Activated CD4-positive, CD25-positive, alpha-beta regulatory T cell treated with anti-CD3 and anti-CD28 coated beads, Interleukin-2, amount 50 U/mL, for 72 hours (primary cell): ENCODE data around the gene TYK2.
"Not testable (repeated sequence)": the region's sequence is repeated elsewhere in the genome, so short reads cannot be mapped to it uniquely, and the experiment has no call there.

Experiments used
- DNase-seq: peaks from one replicate; pipeline ENCODE4 v3.0.0; 2021

The TYK2 gene

DNA sequence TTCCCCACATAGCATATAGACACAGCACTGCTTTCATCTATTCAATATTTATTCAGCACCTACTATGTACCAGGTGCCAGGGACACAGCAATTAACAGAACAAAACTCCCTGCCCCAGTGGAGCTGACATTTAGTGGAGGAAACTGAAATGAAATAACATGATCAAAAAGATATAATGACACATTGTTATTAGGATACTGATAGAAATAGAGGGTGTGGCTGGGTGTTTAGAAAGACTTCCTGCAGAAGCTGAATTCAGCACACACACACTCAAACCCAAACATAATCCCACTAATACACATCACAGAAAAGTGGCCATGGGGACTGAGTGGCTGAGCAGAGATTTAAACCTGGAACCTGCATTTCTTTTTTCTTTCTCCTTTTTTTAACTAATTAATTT is 26.7 kb upstream of the TYK2 start:
- no peak for DNase-seq

DNA sequence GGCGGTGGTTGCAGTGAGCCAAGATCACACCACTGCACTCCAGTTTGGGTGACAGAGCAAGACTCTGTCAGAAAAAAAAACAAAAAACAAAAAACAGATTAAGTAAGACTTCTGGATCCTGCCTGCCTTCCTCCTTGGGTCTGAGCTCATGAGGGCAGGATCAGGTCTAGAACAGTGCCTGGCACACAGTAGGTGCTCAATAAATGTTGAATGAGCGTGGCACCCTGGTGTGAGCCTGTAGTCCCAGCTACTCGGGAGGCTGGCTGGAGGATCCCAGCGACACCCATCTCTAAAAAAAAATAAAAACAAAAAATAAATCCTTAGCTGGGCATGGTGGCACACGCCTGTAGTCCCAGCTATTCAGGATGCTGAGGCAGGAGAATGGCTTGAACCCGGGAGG is 25.8 kb upstream of the TYK2 start:
- DNase-seq = no peak

DNA sequence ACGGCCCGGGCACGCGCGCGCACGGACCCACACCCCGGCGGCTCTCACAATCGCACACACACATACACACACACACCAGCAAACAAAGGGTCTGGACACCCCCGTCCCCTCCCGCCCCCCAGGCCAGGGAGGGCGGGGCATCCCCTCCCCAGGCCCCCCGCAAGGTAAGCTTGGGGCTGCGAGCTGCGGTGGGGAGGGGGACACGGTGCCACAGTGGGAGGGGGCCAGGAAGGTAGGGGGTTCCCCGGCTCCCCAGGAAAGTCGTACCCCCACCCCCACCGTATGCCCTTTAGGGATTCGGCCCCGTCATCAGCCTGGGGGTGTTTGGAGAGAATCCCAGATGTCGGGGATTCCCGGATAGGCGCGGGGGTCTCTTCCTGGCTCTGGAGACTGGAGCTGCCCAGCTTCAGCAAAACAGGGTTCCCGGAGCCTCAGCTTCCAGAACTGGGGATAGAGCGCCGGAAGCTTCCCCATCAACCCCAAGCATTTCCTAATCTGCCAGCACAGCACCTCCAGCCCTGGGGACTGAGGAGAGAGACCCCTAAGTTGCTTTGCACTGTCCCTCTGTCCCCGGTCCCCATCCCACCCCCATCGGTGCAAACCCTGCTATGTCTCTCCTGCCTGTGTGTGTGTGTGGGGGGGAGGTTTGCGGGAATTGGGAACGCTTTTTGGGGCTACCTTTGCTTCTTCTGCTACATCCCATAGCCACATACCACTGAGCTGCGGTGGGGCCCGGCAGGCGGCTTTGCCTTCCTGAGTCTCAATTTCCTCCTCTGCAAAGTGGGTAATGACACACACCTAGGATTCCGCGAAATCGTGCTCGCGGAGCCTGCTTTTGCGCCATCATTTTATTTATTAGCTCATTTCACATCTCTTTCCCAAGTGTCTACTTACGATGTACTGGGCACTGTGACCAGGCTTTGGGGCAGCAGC is 24.8 kb upstream of the TYK2 start:
- DNase-seq = no peak

DNA sequence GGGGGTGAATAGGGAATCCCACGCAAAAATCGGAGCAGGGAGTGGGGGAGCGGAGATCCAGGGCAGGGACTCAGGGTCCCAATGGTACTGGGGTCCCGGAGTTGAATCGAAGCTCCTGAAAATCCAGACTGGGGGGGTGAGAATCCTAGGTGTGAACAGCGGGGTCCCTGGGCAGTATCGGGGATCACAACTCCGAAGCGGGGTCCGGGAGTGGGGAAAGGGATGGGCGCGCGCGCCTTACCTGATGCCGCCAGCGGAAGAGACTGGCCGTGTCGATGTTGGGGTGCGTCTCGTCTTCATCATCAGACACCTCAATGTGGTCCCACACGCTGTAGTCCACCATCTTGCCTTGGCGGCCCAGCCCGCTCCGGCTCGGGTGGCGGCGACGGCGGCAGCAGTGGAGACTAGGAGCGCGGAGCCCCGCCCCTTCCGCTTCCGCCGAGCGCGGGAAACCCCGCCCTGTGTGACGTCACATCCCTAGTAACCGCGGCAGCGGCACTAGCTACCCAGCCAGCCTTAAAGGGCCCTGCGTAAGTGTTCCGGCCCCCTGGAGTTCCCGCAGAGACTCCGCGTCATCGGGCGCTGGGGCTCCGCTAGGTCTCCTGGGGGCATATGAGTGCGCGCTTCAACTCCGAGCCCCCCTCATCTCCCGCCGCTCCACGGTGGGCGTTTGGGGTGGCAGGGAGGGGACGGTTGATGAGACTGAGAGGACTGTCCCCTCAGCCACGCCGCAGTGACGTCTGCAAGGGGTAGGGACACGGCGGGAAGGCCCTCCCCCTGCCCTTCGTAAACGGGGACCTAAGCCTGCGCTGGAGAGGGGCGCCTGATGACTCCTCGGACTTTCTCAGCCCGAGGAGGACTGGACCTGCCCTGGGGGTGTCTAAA is 23.0 kb upstream of the TYK2 start, which contains the start of gene CDC37:
Gene CDC37 (minus strand): TSS at position 406 of the 885 bp plus-strand sequence. CDS start 63 bp downstream, at position 343.
- peak; percentile 99 for DNase-seq

DNA sequence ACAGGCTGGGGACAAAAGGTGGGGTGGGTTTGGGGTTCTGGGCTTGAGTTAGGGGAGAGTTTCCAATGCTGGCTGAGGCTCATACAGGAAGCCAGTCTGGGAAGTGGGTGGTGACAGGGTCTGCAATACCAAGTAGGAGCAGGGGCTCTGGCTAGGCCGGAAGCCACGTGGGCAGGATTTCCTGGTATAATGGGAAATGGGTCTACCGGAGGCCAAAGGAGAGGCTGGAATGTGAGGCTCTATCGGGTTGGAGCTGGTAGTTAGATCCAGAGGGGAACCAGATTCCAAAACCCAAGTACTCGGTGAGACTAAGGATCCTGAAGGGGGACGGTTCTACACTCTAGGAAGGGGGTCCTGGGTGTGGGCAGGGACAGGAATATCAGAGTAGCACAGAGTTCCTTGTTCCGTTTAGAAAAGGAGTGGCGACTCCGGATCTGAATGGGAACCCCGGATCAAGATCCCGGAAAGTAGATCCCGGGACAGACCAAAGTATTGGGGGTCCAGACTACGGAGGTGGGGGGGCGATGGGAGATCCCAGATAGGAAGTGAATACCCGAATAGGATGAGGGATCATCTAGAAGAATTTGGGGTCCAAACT is 22.2 kb upstream of the TYK2 start:
- DNase-seq = no peak

DNA sequence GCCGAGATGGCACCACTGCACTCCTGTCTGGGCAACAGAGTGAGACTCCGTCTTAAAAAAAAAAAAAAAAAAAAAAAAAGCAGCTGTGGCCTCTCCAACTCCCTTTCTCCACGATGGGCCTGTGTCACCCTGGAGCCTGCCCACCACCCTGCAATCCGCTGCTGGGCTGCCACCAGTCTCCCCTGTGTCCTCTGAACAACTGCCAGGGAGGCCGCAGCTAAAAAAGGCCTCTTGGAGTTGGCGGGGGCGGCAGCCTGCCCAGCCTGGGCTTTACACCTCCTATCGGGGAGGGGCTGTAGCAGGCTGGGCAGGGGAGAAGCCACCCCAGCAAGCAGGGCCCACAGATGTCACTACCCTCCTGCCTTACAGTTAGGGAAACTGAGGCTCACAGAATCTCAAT is 19.5 kb upstream of the TYK2 start:
- DNase-seq = no peak

DNA sequence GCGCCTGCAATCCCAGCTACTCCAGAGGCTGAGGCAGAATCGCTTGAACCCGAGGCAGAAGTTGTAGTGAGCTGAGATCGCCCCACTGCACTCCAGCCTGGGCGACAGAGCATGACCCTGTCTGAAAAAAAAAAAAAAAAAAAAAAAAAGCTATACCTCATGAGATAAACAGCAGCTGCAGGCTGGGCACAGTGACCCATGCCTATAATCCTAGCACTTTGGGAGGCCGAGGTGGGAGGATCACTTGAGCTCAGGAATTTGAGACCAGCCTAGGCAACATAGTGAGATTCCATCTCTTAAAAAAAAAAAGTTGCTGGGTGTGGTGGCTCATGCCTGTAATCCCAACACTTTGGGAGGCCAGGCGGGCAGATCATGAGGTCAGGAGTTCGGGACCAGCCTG is 19.0 kb upstream of the TYK2 start:
- DNase-seq = not testable (repeated sequence)

DNA sequence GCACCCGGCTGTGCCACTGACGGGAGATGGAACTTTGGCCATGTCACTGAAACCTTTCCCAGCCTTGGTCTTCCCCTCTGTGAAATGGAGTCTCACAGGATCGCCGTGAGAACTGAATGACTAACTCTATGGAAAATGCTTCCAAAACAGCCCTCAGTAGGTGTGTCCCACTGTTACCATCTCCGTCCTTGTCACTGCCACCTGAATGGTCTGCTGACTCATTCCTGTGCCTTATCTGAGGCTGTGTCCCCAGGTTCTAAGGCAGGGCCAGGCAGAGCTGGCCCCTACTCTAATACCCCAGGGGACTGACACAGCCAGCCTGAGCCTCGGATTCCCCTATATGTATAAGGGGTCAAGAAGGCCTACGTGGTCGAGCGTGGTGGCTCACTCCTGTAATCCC is 18.4 kb upstream of the TYK2 start:
- no peak for DNase-seq

DNA sequence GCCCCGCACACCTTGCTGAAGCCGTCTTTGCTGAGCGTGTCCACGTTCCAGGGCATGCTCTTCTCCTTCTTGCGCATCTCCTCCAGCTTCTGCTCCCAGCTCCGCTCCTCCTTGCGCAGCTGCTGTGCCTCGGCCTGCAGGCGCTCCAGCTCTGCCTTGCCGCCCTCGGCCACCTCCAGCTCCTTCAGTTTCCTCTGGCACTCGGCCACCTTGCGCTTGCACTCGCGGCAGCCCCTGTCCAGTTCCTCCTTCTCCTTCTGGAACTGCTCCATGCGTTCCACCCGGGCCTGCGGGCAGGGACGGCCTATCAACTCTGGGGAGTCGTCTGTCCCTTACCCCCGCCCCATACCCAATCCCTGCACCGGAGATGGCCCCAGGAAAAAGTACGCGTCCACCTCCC is 15.5 kb upstream of the TYK2 start:
- no peak for DNase-seq

DNA sequence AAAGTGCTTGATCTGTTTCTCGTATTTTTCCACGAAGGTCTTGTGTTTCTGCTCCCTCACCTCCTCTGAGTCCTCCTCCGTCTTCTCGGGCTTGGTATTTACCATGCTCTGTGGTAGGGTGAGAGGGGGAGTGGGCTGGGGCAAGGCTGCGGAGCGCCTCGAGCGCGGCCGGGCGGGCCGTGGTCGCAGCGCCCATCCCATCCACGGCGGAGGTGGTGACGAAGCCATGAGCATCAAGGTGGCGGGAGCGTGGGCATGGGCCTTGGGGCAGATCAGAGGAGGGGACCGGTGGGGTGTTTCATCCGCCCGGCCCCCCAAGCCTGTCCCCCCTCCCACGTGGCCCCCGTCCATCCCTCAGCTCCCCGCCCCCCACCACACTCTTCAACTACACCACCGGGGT is 15.1 kb upstream of the TYK2 start:
- DNase-seq = no peak

DNA sequence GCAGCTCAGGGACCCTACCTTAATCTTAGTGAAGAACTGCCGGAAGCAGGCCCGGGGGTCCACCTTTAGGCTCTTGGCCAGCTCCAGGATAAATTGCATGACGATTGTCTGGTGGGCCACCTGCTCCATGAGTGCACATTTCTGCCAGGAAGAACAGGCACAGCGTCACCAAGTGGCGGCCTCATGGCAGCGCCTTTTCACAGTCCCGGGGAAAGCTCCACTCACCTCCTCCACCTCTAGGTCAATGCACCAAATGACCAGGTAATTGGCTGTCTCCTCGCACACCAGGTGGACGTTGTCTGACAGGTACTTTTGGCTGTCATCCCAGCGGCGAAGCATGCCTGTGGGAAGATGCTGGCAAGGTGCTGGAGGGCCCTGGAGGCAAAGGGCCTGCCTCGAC is 14.6 kb upstream of the TYK2 start:
- DNase-seq = no peak

DNA sequence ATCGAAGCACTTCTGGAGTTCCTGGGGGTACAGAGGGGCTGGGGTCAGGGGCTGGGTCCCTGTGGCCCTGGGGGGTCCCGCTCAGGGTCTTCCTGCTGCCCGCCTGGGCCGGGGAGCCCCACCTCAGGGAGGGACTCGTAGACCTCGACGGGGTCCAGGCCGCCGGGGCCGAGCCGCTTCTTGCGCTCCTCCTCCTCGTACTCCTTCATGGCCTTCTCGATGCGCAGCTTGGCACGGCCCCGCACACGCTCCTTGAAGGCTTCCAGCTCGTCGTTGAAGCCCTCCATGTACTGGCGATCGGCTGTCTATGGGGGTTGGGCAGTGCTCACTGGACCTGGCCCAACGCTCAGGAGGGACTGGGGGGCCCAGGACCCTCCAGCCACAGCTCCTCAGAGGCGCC is 12.8 kb upstream of the TYK2 start:
- no peak for DNase-seq

DNA sequence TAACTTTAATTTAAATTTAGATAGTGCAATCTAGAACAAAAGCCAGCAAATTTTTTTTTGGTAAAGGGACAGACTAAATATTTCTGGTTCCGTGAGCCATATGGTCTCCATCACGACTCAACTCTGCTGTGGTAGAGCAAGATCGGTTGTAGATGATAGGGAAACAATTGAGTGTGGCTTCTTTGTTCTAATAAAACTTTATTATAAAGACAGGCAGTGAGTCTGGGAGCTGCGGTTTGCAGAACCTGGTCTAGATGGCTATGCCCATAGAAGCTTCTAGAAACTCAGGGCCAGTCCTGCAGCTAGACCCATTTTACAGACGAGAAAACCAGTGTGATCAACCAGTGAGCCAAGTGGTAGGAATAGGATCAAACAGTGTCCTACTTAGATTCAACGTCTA is 11.7 kb upstream of the TYK2 start:
- no peak for DNase-seq

DNA sequence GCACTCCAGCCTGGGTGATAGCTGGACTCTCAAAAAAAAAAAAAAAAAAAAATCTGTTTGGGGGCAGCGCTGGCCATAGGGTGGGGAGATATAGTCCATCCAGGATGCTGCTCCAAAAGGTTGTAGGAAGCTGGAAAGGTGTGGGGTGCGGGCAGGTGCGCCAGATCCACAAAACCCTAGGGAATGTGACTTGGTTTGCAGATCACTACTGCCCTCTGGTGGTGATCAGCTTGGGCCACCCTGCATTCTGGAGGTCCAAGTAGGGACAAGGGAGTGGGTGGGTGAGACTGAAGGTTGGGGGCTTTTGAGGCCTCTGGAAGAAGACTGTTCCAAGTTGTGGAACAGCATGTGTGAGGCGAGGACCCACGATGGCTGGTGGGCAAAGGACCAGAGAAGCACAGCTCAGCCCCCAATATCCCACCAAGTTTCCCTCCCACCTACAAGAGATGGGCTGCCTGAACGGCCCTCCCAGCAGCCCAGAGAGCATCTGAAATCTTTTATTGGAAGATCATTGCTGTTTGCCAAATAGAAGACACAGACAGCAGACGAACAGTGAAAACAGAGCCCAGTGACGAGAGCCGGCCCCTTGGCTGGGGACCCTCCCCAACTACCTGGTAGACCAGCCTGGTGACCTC is 10.4 kb upstream of the TYK2 start:
- DNase-seq = peak; percentile 60

DNA sequence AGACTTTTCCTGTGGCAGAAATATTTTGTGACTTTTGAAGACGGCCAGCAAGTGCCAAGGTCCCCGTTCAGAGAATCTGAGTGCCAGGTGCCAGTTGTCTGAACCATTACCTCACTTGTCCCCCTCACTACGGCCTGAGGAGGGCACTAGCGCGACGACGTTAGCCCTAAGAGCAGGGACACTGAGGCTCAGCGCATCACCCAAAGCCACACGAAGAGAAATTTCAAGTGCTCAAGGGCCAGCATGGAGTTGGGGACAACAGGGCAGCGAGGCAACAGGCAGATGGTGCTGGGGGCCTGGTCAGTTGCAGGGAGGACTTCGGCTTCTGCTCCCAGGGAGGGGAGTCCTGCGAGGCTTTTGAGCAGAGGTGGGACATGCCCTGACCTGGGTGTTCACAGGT is 9.5 kb upstream of the TYK2 start:
- DNase-seq = no peak

DNA sequence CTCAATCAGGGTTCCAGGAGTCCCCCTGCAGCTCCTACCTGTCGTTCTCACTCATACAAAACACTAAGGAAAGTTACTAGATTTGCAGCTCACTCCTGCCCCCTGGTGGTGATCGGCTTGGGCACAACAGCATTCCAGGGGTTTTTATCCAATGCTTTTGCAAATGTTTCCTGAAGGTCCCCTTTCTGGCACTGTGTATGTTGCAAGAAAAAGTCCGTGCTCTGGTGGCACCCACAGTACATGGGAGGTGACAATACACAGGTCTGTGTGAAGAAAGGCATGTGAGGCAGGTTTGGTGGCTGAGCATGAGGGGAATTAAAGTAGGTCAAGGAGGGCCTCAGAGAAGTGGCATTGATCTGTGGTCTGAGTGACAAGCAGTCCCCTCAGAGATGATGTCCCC is 8.6 kb upstream of the TYK2 start:
- DNase-seq = peak; percentile 84

DNA sequence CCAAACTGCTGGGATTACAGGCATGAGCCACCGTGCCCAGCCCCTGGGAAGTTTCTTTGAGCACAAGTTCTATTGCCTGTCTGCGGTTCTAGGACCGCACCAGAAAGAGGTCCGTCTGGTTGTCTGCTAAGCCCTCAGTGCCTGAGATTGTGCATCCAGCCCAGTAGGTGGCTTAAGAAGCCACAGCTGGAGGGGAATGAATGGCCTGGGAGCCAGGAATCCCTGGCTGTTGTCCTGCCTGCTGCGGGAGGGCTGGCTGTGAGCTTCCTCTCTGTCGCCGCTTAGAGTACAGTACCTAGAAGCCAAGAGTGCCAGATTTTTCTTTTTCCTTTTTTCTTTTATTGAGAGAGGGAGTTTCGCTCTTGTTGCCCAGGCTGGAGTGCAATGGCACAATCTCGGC is 4.2 kb upstream of the TYK2 start:
- DNase-seq = no peak

DNA sequence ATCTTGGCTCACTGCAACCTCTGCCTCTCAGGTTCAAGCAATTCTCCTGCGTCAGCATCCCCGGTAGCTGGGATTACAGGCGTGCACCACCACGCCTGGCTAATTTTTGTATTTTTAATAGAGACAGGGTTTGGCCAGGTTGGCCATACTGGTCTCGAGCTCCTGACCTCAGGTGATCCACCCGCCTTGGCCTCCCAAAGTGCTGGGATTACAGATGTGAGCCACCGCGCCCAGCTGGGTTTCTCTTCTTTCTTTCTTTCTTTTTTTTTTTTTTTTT is 2.8 kb upstream of the TYK2 start:
- not testable (repeated sequence) for DNase-seq

DNA sequence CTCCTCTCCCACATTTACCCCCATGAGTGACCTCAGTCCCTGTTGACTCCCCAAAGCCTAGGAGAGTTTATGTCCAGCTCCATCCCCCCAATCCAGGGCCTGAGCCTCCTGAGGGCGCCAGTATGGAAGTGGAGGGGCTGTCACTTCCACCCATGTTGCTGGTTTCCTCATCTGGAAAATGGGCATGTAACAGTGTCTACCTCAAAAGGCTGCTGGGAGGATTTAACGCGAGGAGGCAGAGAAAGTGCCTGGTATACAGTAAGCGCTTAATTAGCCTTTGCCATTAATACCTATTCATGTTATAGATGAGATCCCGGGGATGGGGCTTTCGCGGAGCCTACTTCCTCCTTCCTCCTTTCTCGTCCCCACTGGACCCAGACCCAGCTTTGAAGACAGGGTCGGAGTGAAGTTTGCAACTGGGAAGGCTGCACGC is 476 bp downstream of the TYK2 start:
- no peak for DNase-seq

DNA sequence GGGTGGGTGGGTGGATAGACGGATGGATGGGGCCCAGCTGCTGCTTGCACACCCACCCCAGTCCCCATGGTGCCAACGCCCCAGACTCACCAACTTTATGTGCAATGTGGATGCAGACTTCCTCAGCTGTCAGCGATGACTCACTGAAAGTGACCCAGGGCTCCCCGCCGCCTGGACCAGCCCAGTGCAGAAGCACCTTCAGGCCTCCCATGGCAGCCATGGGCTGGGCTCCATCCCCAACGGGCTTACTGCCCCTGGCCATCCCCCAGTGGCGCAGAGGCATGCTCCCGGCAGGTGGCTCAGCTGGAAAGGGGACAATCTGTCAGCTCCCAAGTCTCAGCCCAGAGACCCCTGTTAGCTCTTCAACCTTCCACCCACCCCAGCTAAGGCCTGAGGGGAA is 2.2 kb downstream of the TYK2 start:
- DNase-seq = no peak

DNA sequence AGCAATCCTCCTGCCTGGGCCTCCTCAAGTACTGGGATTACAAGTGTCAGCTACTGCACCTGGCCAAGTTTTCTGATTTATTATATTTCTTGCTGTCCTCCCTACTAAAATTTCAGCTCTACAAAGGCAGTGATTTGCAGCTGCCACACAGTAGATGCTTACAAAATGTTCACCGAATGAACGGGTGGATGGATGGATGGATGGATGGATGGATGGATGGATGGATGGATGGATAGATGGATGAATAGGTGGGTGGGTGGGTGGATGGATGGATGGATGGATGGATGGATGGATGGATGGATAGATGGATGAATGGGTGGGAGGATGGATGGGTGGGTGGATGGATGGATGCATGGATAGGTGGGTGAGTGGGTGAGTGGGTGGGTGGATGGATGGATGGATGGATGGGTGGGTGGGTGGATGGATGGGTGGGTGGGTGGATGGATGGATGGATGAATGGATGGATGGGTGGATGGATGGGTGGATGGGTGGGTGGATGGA is 3.2 kb downstream of the TYK2 start:
- not testable (repeated sequence) for DNase-seq

DNA sequence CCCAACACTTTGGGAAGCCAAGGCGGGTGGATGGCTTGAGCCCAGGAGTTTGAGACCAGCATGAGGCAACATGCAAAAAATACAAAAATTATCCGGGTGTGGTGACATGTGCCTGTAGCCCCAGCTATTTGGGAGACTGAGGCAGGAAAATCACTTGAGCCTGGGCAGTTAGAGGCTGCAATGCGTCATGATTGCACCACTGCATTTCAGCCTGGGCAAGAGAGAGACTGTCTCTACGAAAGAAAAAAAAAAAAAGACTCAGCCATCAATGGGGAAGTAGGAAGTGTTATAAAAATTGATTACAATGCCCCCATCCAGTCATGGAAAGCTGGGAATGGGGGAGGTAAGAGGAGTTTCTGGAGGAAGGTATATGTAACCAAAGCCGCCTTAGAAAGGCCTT is 5.4 kb downstream of the TYK2 start:
- no peak for DNase-seq

DNA sequence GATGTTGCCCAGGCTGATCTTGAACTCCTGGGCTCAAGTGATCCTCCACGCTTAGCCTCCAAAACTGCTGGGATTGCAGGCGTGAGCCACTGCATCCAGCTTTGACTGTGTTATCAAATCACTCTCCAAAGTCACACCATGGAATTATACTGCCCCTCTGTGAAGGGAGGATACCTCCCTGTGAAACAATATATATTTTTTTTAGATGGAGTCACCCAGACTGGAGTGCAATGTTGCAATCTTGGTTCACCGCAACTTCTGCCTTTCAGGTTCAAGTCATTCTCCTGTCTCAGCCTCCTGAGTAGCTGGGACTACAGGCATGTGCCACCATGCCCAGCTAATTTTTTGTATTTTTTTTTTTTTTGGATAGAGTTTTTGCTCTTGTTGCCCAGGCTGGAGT is 7.7 kb downstream of the TYK2 start:
- DNase-seq = no peak
